GM21786 (cell line): ENCODE measurements around the gene FUT9.
A peak's percentile ranks its signal among the peaks of the same experiment; 100 is the strongest.

Experiments used
- ATAC-seq: cut with Tn5 transposase; IDR thresholded peaks from one replicate; pipeline ENCODE4 v1.9.1; 2021; ENCODE audit not compliant: unreplicated experiment

FUT9 gene

GRCh38 chr6:96066376-96066775, 50.6 kb downstream of the FUT9 start:
- no peak for ATAC-seq

GRCh38 chr6:96073555-96073954, 57.8 kb downstream of the FUT9 start:
- ATAC-seq: no peak

GRCh38 chr6:96074006-96074405, 58.2 kb downstream of the FUT9 start:
- no peak for ATAC-seq

- ATAC-seq: no peak
Measured at GRCh38 chr6:96075826-96076225, 60.1 kb downstream of the FUT9 start.

GRCh38 chr6:96086745-96087144, 71.0 kb downstream of the FUT9 start:
- no peak for ATAC-seq

GRCh38 chr6:96089173-96089572, 73.4 kb downstream of the FUT9 start:
- ATAC-seq: no peak

GRCh38 chr6:96094077-96094476, 78.3 kb downstream of the FUT9 start:
- no peak for ATAC-seq

GRCh38 chr6:96099069-96099468, 83.3 kb downstream of the FUT9 start:
- no peak for ATAC-seq

GRCh38 chr6:96101564-96101963, 85.8 kb downstream of the FUT9 start:
- no peak for ATAC-seq

- ATAC-seq: no peak
Measured at GRCh38 chr6:96104910-96105309, 89.1 kb downstream of the FUT9 start.

- no peak for ATAC-seq
Measured at GRCh38 chr6:96110878-96111277, 95.1 kb downstream of the FUT9 start.

GRCh38 chr6:96116674-96117073, 100.9 kb downstream of the FUT9 start:
- ATAC-seq: no peak

- no peak for ATAC-seq
Measured at GRCh38 chr6:96124778-96125177, 109.0 kb downstream of the FUT9 start.

GRCh38 chr6:96138406-96138805, 122.6 kb downstream of the FUT9 start:
- no peak for ATAC-seq

- ATAC-seq: no peak
Measured at GRCh38 chr6:96142142-96142541, 126.4 kb downstream of the FUT9 start.

- no peak for ATAC-seq
Measured at GRCh38 chr6:96150431-96150830, 134.7 kb downstream of the FUT9 start.

- ATAC-seq: no peak
Measured at GRCh38 chr6:96151707-96152106, 135.9 kb downstream of the FUT9 start.

GRCh38 chr6:96152114-96152708, 136.4 kb downstream of the FUT9 start:
- no peak for ATAC-seq

- ATAC-seq: no peak
Measured at GRCh38 chr6:96153775-96154174, 138.0 kb downstream of the FUT9 start.

- ATAC-seq: no peak
Measured at GRCh38 chr6:96156425-96156824, 140.7 kb downstream of the FUT9 start.

GRCh38 chr6:96157018-96157565, 141.3 kb downstream of the FUT9 start:
- ATAC-seq: peak; percentile 97

- no peak for ATAC-seq
Measured at GRCh38 chr6:96162711-96163120, 146.9 kb downstream of the FUT9 start.

GRCh38 chr6:96164802-96165201, 149.0 kb downstream of the FUT9 start:
- no peak for ATAC-seq
